HTR-8/SVneo (cell line): ENCODE data around the gene CTAGE1.
"Not testable (repeated sequence)": the region's sequence is repeated elsewhere in the genome, so short reads cannot be mapped to it uniquely, and the experiment has no call there.

Experiments
- DNase-seq: peaks from one replicate; pipeline ENCODE4 v3.0.0; 2011; ENCODE audit warnings: low spot score, mixed read lengths; ENCODE audit not compliant: insufficient read length
- FAIRE-seq: peaks from 2 replicates; lab custom pipeline; 2011; peaks lifted over from hg19 to GRCh38; lab: Jason Lieb, UNC

Gene CTAGE1

DNA sequence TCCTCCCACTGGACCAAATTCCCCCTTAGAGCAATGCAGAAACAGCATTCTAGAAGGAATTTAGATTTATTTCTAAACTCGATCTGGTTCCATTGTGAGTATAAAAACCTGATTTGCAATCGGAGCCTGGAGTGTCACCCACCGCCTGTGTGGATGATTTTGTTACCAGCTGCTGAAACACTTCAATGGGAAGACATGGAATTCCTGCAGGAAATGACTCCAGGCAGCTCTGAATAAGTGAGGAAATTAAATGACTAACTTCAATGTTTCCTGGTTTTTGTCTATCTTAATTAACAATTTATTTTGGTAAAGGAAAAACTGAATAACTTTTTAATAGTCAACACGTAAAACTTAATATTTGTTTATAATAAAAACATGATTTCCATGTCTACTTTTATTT is 19.3 kb downstream of the CTAGE1 start:
- FAIRE-seq, result no peak
- DNase-seq, result no peak

DNA sequence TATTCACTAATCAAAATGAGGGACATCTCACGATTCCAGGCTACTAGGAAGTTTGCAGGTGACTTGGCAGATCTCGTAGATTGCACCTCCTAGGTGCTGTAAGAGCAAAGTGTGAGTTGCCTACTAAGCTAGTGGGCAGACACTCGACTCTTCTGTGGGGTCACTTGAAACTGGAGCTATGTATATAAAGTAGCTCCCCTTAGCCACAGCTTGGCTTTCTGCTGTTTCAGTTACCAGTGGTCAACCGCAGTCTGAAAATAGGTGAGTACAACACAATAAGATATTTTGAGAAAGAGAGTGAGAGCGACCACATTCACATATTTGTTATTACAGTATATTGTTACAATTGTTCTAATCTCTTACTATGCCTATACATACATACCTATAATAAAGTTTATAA is 23.3 kb downstream of the CTAGE1 start:
- DNase-seq (no peak), FAIRE-seq (no peak)

DNA sequence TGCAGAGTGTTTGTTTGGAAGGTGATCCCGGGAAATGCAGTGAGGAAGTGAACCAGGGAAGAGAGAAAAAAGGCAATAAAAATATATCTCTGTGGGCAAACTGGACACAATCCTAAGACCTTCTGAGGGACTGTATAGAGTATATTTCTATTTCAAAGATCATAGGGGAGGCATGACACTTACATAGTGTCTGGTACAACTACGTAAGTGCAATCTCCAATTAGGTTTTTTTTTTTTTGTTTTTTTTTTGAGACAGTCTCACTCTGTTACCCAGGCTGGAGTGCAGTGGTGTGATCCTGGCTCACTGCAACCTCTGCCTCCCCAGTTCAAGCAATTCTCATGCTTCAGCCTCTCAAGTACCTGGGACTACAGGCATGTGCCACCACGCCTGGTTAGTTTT is 24.6 kb downstream of the CTAGE1 start:
- not testable (repeated sequence) for FAIRE-seq, DNase-seq

DNA sequence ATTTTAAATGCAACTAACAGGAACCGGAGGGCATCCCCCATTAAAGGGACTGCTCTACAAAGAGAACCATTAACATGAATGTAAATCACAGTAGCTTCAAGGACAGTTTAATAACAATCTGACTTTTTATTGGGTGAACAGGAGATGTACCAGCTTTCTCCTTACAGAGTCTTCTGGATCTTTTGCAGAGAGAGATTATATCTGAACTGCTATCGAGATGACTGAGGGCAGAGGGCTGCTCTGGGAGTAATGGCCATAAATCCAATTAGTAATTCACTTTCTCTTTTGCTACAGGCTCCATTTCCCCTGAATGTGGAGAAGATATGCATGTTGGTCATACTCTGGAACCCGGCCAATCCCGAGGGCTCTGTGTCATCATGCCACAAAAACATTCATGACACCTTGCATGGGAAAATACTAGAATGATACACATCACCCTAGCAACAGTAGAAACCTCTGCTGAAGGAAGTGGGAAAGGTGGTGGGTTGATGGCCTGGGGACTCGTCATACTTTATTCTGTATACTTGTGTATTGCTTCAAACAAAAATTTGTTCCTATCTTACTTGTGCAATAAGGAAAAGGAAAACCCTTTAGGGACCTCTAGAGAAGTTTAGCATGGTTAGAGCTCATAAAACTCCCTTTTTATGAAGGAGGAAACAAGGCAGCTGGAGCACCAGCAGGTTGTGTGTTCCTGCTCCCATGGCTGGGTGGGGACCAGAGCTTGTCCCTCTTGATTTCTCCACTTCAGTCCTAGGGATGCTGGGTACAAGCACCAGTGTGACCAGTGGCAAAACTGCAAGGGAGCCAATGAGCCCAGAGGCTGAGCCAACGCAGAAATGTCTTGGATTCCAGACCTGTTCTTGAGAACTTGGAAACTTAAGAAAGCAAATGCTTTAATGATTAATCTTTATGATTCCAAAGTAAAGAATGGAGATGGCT is 26.0 kb downstream of the CTAGE1 start:
- DNase-seq (peak; percentile 46), FAIRE-seq (no peak)

DNA sequence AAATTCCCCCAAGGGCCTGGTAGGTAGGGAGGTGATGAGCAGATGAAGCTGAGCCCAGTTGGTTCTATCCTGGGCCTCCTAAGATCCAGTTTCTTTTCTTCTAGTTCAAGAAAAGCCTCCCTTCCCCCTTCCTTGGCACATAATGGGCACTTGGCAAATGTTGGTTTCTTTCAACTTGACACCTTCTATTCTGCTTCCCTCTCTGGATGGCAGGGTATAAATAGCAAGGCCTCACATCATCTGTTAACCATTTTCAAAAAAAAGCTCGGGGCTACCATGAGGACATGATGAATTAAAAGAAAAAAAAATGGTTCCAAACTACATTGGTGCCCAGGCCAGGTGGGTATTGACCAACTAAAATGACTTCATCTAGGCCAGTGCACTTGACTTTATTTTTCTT is 29.9 kb downstream of the CTAGE1 start:
- DNase-seq (no peak), FAIRE-seq (no peak)

DNA sequence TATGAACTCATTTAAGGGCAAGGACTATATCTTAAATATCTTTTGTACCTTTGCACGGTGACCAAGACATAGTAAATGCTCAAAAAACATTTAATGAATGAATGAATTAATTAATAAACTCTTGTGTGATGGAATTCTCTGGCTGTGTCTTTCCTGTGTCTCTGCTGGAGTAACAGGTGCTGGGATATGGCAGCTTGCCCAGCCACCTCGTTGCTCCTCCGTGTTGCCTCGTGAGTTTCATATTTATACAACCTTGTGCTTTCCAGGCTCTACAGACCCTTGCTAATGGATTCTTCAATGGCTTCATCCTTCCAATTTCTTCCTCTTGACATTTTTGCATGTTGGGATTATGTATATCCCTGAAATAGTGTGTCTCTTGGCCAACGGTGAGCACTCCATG is 30.4 kb downstream of the CTAGE1 start:
- DNase-seq (no peak), FAIRE-seq (no peak)

DNA sequence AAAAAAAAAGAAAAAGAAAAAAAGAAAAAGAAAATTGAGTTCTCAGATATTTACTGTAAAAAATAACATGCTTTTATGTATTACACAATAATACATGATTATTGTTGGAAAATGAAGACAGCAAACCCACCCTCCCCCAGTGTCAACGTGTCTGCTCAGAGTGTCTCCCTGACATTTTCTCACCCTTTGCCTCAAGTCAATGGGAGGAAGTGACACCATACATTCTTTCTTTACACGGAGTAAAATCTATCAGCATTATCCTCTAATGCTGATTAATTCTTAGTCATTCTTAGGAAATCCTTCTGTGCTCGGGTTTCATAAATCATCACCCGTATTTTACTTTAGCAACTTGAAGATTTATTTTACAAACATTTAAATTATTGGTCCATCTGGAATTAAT is 32.0 kb downstream of the CTAGE1 start:
- FAIRE-seq, result peak; percentile 42
- DNase-seq, result peak; percentile 51

DNA sequence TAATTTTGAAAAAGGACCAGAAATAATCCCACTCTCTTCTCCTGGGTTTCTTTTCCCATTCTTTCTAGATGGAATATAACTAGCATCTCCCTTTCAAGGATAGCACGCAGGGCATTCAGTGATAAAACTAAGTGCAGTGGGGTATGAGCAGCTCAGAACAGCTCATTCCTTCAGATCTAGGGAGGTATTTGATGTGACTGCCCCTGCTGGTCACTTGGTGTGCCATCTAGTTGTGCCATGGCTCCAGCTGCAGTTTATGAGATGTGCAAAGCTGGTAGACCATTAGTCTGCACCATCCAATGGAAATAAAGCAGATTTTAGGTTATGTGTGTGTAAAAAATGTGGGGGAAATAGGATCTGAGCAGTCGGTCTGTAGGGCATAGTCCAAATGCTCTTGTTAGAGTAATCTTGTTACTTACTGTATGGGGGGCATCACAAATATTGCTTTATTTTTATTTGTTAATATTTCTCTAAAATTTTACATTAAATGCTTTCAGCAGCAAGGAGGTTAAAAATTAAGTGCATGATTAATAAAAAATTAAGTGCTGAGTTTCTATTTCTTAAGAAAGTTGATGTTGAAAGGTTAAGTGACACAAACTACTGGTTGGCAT is 38.9 kb downstream of the CTAGE1 start:
- peak; percentile 43 for DNase-seq
- FAIRE-seq, result peak; percentile 77

DNA sequence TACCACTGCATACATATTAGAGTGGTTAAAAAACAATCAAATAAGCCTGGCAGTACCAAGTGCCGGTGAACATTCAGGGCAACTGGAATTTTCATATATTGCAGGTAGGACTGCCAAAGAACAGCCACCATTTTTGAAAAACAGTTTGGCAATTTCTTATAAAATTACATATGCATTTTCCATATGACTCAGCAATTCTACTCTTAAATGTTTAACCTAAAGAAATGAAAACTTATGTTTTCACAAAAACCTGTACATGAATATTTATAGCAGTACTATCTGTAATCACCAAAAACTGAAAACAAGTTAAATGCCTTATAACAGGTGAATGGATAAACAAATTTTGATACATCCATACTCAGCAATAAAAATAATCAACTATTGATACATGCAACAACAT is 39.9 kb downstream of the CTAGE1 start:
- DNase-seq, result no peak
- no peak for FAIRE-seq

DNA sequence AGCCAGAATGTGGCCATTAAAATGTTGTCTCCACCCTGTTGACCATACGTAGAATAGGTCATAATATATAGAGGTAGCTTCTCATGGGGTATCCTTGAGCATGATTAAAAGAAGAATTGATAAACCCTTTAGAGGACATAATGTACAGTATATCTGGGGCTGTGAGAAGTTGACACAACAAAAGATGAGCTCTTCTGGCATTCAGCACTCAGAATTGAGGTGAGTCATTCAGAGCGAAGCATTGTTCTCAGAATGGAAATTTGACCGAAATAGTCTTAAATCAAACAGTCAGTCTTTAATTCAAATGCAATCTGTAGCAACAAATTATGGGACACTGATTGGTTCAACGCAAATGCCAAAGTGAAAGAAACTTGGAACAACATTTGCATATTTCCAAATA is 47.3 kb downstream of the CTAGE1 start:
- no peak for FAIRE-seq

DNA sequence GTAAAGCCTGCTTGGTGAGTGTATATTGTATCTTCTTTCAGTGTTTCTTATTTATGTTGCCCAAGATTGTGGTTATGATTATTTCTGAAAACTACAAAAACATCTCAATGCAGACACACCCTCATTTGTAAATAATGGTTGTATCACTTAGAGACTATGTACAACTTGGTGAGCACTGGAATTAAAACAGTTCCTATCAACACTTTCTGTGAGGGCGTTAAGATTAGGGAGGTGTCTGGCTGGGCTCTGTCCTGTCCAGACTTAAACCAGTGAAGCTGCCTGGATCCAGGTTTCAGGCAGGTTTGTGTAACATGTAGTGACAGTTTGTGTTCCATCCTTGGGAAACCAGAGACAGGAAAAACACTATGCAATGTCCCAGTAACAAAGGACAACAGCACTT is 49.7 kb downstream of the CTAGE1 start:
- FAIRE-seq (no peak), DNase-seq (no peak)

More for the DNA sequence above, 47.3 kb downstream of the CTAGE1 start:
- no peak for DNase-seq

DNA sequence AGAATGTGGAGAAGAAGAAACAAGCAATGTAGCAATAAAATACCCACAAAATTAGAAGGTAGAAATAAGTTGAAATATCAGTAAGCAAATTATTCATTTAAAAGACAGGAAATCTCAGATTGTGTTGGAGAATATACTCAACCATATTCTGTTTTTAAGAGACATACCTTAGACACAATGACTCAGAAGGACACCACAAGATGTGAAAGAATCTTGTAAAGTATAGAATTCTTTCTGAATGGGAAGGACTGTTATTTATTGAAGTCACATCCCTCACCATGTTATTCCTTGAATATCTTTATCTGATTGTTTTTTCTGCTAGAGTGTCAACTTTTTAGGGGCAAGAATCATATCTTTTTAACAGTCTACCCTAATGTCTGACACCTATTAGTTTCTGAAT is 50.4 kb downstream of the CTAGE1 start:
- FAIRE-seq (no peak), DNase-seq (no peak)

DNA sequence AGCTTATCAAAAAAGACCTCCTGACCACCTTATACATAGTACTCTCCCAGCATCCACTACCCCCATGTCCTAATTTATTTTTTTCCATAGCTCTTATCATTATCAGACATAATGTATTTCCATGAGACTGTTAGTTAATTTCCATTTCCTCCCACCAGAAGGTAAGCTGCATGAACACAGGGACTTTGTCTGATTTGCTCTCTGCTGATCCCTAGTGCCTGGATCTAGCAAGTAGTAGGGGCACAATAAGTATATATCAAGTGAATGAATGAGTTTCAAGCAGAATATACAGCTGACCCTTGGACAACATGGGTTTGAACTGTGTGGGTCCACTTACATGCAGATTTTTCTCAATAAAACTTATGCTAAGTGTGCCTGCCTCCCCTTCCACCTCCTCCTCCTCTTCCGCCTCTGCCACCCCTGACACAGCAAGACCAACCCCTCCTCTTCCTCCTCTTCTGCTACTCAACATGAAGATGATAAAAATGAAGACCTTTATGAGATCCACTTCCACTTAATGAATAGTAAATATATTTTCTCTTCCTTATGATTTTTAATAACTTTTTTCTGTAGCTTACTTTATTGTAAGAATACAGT is 53.8 kb downstream of the CTAGE1 start:
- DNase-seq (no peak), FAIRE-seq (no peak)
